H9 (cell line): ENCODE measurements around the gene LRP5. TPM values are rescaled to one million over a fixed set of nuclear protein-coding genes. Genes with fewer than 3 reads are reported as not detected.

Experiments used
- DNase-seq: peaks from one replicate; pipeline ENCODE4 v3.0.0-alpha.2; 2017
- H2AFZ ChIP-seq: one replicate; pipeline ENCODE4 v1.6.1; 2013; ENCODE audit warnings: mild to moderate bottlenecking, low read length, control low read depth, moderate library complexity
- H2AK5ac ChIP-seq: 2 replicates; pipeline ENCODE4 v1.6.1; 2013; ENCODE audit warnings: low read length, control low read depth, mixed read lengths; ENCODE audit not compliant: insufficient read length
- H2BK120ac ChIP-seq: one replicate; pipeline ENCODE4 v1.6.1; 2013; ENCODE audit warnings: low read depth, mild to moderate bottlenecking, low read length, control low read depth, inconsistent platforms; ENCODE audit not compliant: poor library complexity, severe bottlenecking
- H2BK12ac ChIP-seq: 2 replicates; pipeline ENCODE4 v1.6.1; 2013; ENCODE audit warnings: low read length, control low read depth, mixed read lengths, low read depth; ENCODE audit not compliant: insufficient read length
- H2BK15ac ChIP-seq: 2 replicates; pipeline ENCODE4 v1.6.1; 2013; ENCODE audit warnings: low read depth, low read length, control low read depth
- H2BK20ac ChIP-seq: one replicate; pipeline ENCODE4 v1.6.1; 2013; ENCODE audit warnings: low read depth, mild to moderate bottlenecking, low read length, control low read depth, inconsistent platforms; ENCODE audit not compliant: poor library complexity, severe bottlenecking
- H2BK5ac ChIP-seq: 2 replicates; pipeline ENCODE4 v1.6.1; 2013; ENCODE audit warnings: low read length, control low read depth, mixed read lengths; ENCODE audit not compliant: insufficient read length
- H3K14ac ChIP-seq: 2 replicates; pipeline ENCODE4 v1.6.1; 2013; ENCODE audit warnings: low read length, control low read depth; ENCODE audit not compliant: insufficient read depth
- H3K18ac ChIP-seq: 2 replicates; pipeline ENCODE4 v1.6.1; 2013; ENCODE audit warnings: low read depth, mild to moderate bottlenecking, mixed read lengths, low read length, control low read depth; ENCODE audit not compliant: insufficient read length
- H3K23ac ChIP-seq: 2 replicates; pipeline ENCODE4 v1.6.1; 2013; ENCODE audit warnings: low read length, control low read depth, mixed read lengths, low read depth; ENCODE audit not compliant: insufficient read length
- H3K23me2 ChIP-seq: 2 replicates; pipeline ENCODE4 v1.6.1; 2013; ENCODE audit warnings: low read depth, mild to moderate bottlenecking, mixed read lengths, low read length, control low read depth; ENCODE audit not compliant: insufficient read length, poor library complexity, severe bottlenecking
- H3K27ac ChIP-seq: 2 replicates; pipeline ENCODE4 v1.5.1; 2013; ENCODE audit warnings: low read length, control low read depth, mixed read lengths, low read depth; ENCODE audit not compliant: insufficient read length
- H3K27me3 ChIP-seq: 2 replicates; pipeline ENCODE4 v1.6.1; 2013; ENCODE audit warnings: low read length, control low read depth, inconsistent platforms; ENCODE audit not compliant: insufficient read depth
- H3K4ac ChIP-seq: 2 replicates; pipeline ENCODE4 v1.6.1; 2013; ENCODE audit warnings: low read depth, mild to moderate bottlenecking, control low read depth, inconsistent platforms, low read length, moderate library complexity
- H3K4me1 ChIP-seq: 2 replicates; pipeline ENCODE4 v1.6.1; 2013; ENCODE audit warnings: low read length, control low read depth, inconsistent platforms; ENCODE audit not compliant: insufficient read depth
- H3K4me2 ChIP-seq: 2 replicates; pipeline ENCODE4 v1.6.1; 2013; ENCODE audit warnings: low read length, control low read depth, mixed read lengths; ENCODE audit not compliant: insufficient read length, insufficient read depth
- H3K56ac ChIP-seq: 2 replicates; pipeline ENCODE4 v1.6.1; 2013; ENCODE audit warnings: low read depth, mild to moderate bottlenecking, mixed read lengths, low read length, control low read depth; ENCODE audit not compliant: insufficient read length
- H3K79me1 ChIP-seq: 2 replicates; pipeline ENCODE4 v1.6.1; 2013; ENCODE audit warnings: low read depth, mild to moderate bottlenecking, moderate library complexity, low read length, control low read depth, inconsistent platforms; ENCODE audit not compliant: insufficient read depth, poor library complexity, severe bottlenecking
- H3K79me2 ChIP-seq: 2 replicates; pipeline ENCODE4 v1.6.1; 2013; ENCODE audit warnings: low read length, control low read depth, inconsistent platforms; ENCODE audit not compliant: insufficient read depth
- H3K9ac ChIP-seq: 2 replicates; pipeline ENCODE4 v1.6.1; 2013; ENCODE audit warnings: low read length, control low read depth, mixed read lengths; ENCODE audit not compliant: insufficient read length; ENCODE audit errors: extremely low read depth
- H3K9me3 ChIP-seq: one replicate; pipeline ENCODE4 v1.6.1; 2013; ENCODE audit warnings: low read depth, low read length, inconsistent platforms; ENCODE audit not compliant: control insufficient read depth
- H3T11ph ChIP-seq: one replicate; pipeline ENCODE4 v1.6.1; 2013; ENCODE audit warnings: mild to moderate bottlenecking, low read length, control low read depth, inconsistent platforms
- H4K20me1 ChIP-seq: one replicate; pipeline ENCODE4 v1.6.1; 2013; ENCODE audit not compliant: control insufficient read depth, insufficient read length, insufficient read depth
- H4K5ac ChIP-seq: 2 replicates; pipeline ENCODE4 v1.6.1; 2013; ENCODE audit warnings: low read depth, mild to moderate bottlenecking, mixed read lengths, low read length, control low read depth; ENCODE audit not compliant: insufficient read length
- H4K8ac ChIP-seq: replicated peaks from 2 replicates; pipeline ENCODE4 v1.6.1; 2013; ENCODE audit warnings: low read length, control low read depth, mixed read lengths, low read depth; ENCODE audit not compliant: insufficient read length
- H4K91ac ChIP-seq: 2 replicates; pipeline ENCODE4 v1.6.1; 2013; ENCODE audit warnings: low read depth, mild to moderate bottlenecking, moderate library complexity, mixed read lengths, low read length, control low read depth; ENCODE audit not compliant: insufficient read length
- H3K27ac Mint-ChIP-seq, 3 experiments: 2 replicates in 2 of 3; 3 replicates in 1 of 3; pipeline ENCODE4 v1.8.0; 2020 to 2021; ENCODE audit warnings: mixed read lengths in 3 of 3, mild to moderate bottlenecking in 1 of 3, moderate library complexity in 1 of 3
- H3K27me3 Mint-ChIP-seq: 2 replicates; pipeline ENCODE4 v1.8.0; 2021; ENCODE audit warnings: low read depth, mild to moderate bottlenecking, moderate library complexity, mixed read lengths
- H3K36me3 Mint-ChIP-seq, 3 experiments: 2 replicates in 2 of 3; 3 replicates in 1 of 3; pipeline ENCODE4 v1.8.0; 2020 to 2021; ENCODE audit warnings: low read depth in 3 of 3, mixed read lengths in 3 of 3; ENCODE audit not compliant: insufficient read depth in 1 of 3
- H3K4me1 Mint-ChIP-seq, 2 experiments: 2 replicates each; pipeline ENCODE4 v1.8.0; 2020; ENCODE audit warnings: mixed read lengths in 2 of 2
- H3K4me3 Mint-ChIP-seq, 2 experiments: 2 replicates in 1 of 2; 3 replicates in 1 of 2; pipeline ENCODE4 v1.8.0; 2020 to 2021; ENCODE audit warnings: mild to moderate bottlenecking in 2 of 2, mixed read lengths in 2 of 2, moderate library complexity in 1 of 2
- H3K9me3 Mint-ChIP-seq, 2 experiments: 2 replicates in 1 of 2; 3 replicates in 1 of 2; pipeline ENCODE4 v1.8.0; 2020; ENCODE audit warnings: mild to moderate bottlenecking in 2 of 2, mixed read lengths in 2 of 2, moderate library complexity in 1 of 2
- CTCF ChIP-seq: fragments of 200-600 bp; sonication (generic); conservative IDR thresholded peaks from 3 replicates; pipeline ENCODE4 v1.8.0; 2021; ENCODE audit warnings: antibody characterized with exemption, mild to moderate bottlenecking
- WGBS: extraction: QIAGEN DNeasy Blood & Tissue Kit; methylation state at CpG from one replicate; pipeline ENCODE4 v1.1.7; 2013; ENCODE audit warnings: missing lambda C conversion rate, low lambda C conversion rate, mixed read lengths; ENCODE audit not compliant: insufficient read length; ENCODE audit errors: extremely low coverage; 5-methylcytosine and 5-hydroxymethylcytosine counted together
- total RNA-seq: library from RNA; stranded (reverse); gene quantifications from 2 replicates; pipeline ENCODE4 v1.2.1, GENCODE V29; 2021

LRP5 gene
- total RNA-seq, 1 experiment from 2014 or later: 38.4 TPM

- Histone ChIP-seq H3K23me2 (no peaks in the 10 kb centered on the region), H2BK120ac (no peak overlapping the region), H2AFZ (no peak overlapping the region), H2BK15ac (no peak overlapping the region), H4K5ac (no peak overlapping the region), H3K9ac (no peak overlapping the region), H3K14ac (no peak overlapping the region), H2AK5ac (no peak overlapping the region), H3K4me1 (no peaks in the 10 kb centered on the region), H4K20me1 (no peaks in the 10 kb centered on the region), H3K18ac (no peak overlapping the region), H3K79me1 (no peaks in the 10 kb centered on the region), H3K56ac (no peak overlapping the region), H3K9me3 (no peaks in the 10 kb centered on the region), H3K23ac (no peak overlapping the region), H4K91ac (no peak overlapping the region), H3K79me2 (no peaks in the 10 kb centered on the region), H3K27ac (no peak overlapping the region), H3T11ph (no peak overlapping the region), H3K4ac (no peak overlapping the region), H3K4me2 (no peak overlapping the region), H4K8ac (no peak overlapping the region), H2BK12ac (no peak overlapping the region), H2BK20ac (no peak overlapping the region), H2BK5ac (no peak overlapping the region), H3K27me3 (no peaks in the 10 kb centered on the region)
- Mint-ChIP-seq H3K4me3 (no peak overlapping the region), H3K27me3 (no peaks in the 10 kb centered on the region), H3K36me3 (peaks cover 18 to 30% (median 26%) of the 10 kb centered on the region in 3 experiments), H3K27ac (peak overlapping the region in 1 of 3 experiments; percentile 67; a peak in 1 of 7 replicates), H3K9me3 (no peaks in the 10 kb centered on the region), H3K4me1 (peaks cover 15 to 22% of the 10 kb centered on the region in 2 experiments)
- TF ChIP-seq CTCF: no peak
- no CpG with 5 or more reads among the region's 11 CpGs for WGBS
- no peak for DNase-seq
Observed at GRCh38 chr11:68445531-68446035, 133.2 kb downstream of the LRP5 start.
